Keratinocyte (primary cell): ENCODE measurements around the gene SLC25A5.

Source experiments
- EZH2 ChIP-seq: IDR thresholded peaks from one replicate; pipeline ENCODE4 v1.6.1; 2012; ENCODE audit warnings: inconsistent platforms, mild to moderate bottlenecking, low read length, moderate library complexity
- TF ChIP-seq, protein P1 (sequence below), 3 experiments: IDR thresholded peaks in 1 of 3; conservative IDR thresholded peaks in 1 of 3; optimal IDR thresholded peaks in 1 of 3; 2 replicates in 2 of 3; 3 replicates in 1 of 3; pipeline versions ENCODE3 to v1.5.1; 2011; ENCODE audit warnings: low read length in 3 of 3, mild to moderate bottlenecking in 3 of 3, moderate library complexity in 2 of 3, control low read depth in 1 of 3, inconsistent platforms in 1 of 3; ENCODE audit not compliant: insufficient read depth in 2 of 3; ENCODE audit errors: extremely low read depth in 1 of 3

DNA sequence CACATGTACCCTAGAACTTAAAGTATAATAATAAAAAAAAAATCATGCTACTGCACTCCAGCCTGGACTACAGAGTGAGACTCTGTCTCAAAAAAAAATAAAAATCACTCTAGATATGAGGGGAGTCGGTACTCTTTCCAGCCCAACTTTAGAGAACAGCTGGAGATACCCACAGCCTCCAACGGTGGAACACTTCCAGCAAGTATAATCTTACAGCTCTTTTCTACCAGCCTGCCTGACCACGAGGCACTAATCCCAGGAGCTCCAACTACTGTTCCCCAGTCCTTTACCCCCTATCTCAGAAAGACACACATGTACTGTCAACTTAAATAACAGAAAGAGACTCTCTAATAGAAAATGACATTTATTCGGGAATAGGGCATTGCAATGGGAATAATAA, 50.1 kb downstream of the SLC25A5 start:
- TF ChIP-seq, protein P1, sequence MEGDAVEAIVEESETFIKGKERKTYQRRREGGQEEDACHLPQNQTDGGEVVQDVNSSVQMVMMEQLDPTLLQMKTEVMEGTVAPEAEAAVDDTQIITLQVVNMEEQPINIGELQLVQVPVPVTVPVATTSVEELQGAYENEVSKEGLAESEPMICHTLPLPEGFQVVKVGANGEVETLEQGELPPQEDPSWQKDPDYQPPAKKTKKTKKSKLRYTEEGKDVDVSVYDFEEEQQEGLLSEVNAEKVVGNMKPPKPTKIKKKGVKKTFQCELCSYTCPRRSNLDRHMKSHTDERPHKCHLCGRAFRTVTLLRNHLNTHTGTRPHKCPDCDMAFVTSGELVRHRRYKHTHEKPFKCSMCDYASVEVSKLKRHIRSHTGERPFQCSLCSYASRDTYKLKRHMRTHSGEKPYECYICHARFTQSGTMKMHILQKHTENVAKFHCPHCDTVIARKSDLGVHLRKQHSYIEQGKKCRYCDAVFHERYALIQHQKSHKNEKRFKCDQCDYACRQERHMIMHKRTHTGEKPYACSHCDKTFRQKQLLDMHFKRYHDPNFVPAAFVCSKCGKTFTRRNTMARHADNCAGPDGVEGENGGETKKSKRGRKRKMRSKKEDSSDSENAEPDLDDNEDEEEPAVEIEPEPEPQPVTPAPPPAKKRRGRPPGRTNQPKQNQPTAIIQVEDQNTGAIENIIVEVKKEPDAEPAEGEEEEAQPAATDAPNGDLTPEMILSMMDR (optimal IDR thresholded peaks at IDR 0.05 in 1 of 3, IDR thresholded peaks at IDR 0.05 in 1 of 3, conservative IDR thresholded peaks at IDR 0.05 in 1 of 3; ENCODE audit: extremely low read depth in 1 of 3, insufficient read depth in 2 of 3, low read length in 3 of 3), result no peak
- no peak for TF ChIP-seq EZH2
